Endothelial cell of umbilical vein (primary cell): Measurements from ENCODE around the gene OR5B21. TPM values are rescaled to one million over a fixed set of nuclear protein-coding genes. Genes with fewer than 3 reads are reported as not detected.

Source experiments
- BruUV-seq: library from RNA; stranded (reverse); fragments of 400-500 nt; replicated peaks from 2 replicates; lab custom pipeline; 2021; lab: Mats Ljungman, UMichigan
- CTCF ChIA-PET: fragments of 300-600, 350-600 bp; sonication (Branson Sonifier 250); formaldehyde crosslinking; loops from one replicate; lab custom pipeline; 2021; ENCODE audit warnings: antibody characterized with exemption, inconsistent platforms; lab: Charles Lee
- POLR2A ChIA-PET: fragments of 300-600, 350-600 bp; sonication (Branson Sonifier 250); formaldehyde crosslinking; loops from one replicate; lab custom pipeline; 2021; ENCODE audit warnings: antibody characterized with exemption, inconsistent platforms; lab: Charles Lee
- DNase-seq: peaks from one replicate; pipeline ENCODE4 v3.0.0-alpha.2; 2011; ENCODE audit warnings: low read depth, low spot score
- FAIRE-seq: peaks from 2 replicates; lab custom pipeline; 2011; peaks lifted over from hg19 to GRCh38; lab: Jason Lieb, UNC
- H2AFZ ChIP-seq: 2 replicates; pipeline ENCODE4 v1.6.0; 2012; ENCODE audit warnings: low read depth, low read length, control low read depth, inconsistent platforms
- H3K27ac ChIP-seq: 2 replicates; pipeline ENCODE4 v1.5.1; 2011; ENCODE audit warnings: low read depth, mild to moderate bottlenecking, control low read depth, low read length, moderate library complexity; ENCODE audit not compliant: insufficient read depth
- H3K27me3 ChIP-seq, 2 experiments: 2 replicates each; pipeline versions ENCODE4 v1.6.0 to v1.6.1; 2011; ENCODE audit warnings: low read length in 2 of 2, mixed read lengths in 1 of 2; ENCODE audit not compliant: control insufficient read depth in 2 of 2, insufficient read depth in 2 of 2
- H3K36me3 ChIP-seq, 2 experiments: 2 replicates in 1 of 2; 3 replicates in 1 of 2; pipeline ENCODE4 v1.5.1; 2011; ENCODE audit warnings: low read length in 2 of 2, mild to moderate bottlenecking in 1 of 2, moderate library complexity in 1 of 2; ENCODE audit not compliant: control insufficient read depth in 2 of 2, insufficient read depth in 2 of 2; ENCODE audit errors: extremely low read depth in 1 of 2
- H3K4me1 ChIP-seq: 3 replicates; pipeline ENCODE4 v1.5.1; 2011; ENCODE audit warnings: mild to moderate bottlenecking, low read length; ENCODE audit not compliant: control insufficient read depth, insufficient read depth; ENCODE audit errors: extremely low read depth
- H3K4me2 ChIP-seq: 2 replicates; pipeline ENCODE4 v1.6.1; 2011; ENCODE audit warnings: low read length, control low read depth, mixed read lengths; ENCODE audit not compliant: insufficient read depth
- H3K4me3 ChIP-seq, 3 experiments: fragments of 200-600 bp in 1 of 3; sonication (generic), shearing (Covaris generic) in 1 of 3; replicated peaks in 1 of 3; 2 replicates each; pipeline ENCODE4 v1.5.1; 2011 to 2016; ENCODE audit warnings: control low read depth in 3 of 3, low read length in 3 of 3, mild to moderate bottlenecking in 2 of 3, inconsistent platforms in 1 of 3, low read depth in 1 of 3, moderate library complexity in 1 of 3; ENCODE audit not compliant: insufficient read depth in 1 of 3
- H3K79me2 ChIP-seq: 2 replicates; pipeline ENCODE4 v1.6.0; 2012; ENCODE audit warnings: low read length, inconsistent platforms; ENCODE audit not compliant: control insufficient read depth, insufficient read depth
- H3K9ac ChIP-seq: replicated peaks from 2 replicates; pipeline ENCODE3; 2011; ENCODE audit warnings: low read length, control low read depth; ENCODE audit not compliant: insufficient read depth; ENCODE audit errors: extremely low read depth
- H3K9me1 ChIP-seq: replicated peaks from 3 replicates; pipeline ENCODE4 v1.6.0; 2011; ENCODE audit warnings: mild to moderate bottlenecking, low read length; ENCODE audit not compliant: control insufficient read depth, insufficient read depth; ENCODE audit errors: extremely low read depth
- H3K9me3 ChIP-seq: replicated peaks from 2 replicates; pipeline ENCODE4 v1.5.1; 2012; ENCODE audit warnings: low read length, inconsistent platforms; ENCODE audit not compliant: control insufficient read depth, insufficient read depth
- H4K20me1 ChIP-seq: replicated peaks from 2 replicates; pipeline ENCODE3; 2011; ENCODE audit warnings: mild to moderate bottlenecking, low read length; ENCODE audit not compliant: control insufficient read depth, insufficient read depth; ENCODE audit errors: extremely low read depth
- CTCF ChIP-seq, 2 donors: IDR thresholded peaks; 1 replicate in 1 of 2; 2 replicates in 1 of 2; pipeline ENCODE4 v1.5.1; 2011; ENCODE audit warnings: low read length in 2 of 2, mild to moderate bottlenecking in 2 of 2, moderate library complexity in 2 of 2, control low read depth in 1 of 2, inconsistent platforms in 1 of 2, low read depth in 1 of 2; ENCODE audit not compliant: insufficient read depth in 1 of 2; ENCODE audit errors: extremely low read depth in 1 of 2
- EZH2 ChIP-seq: IDR thresholded peaks from 2 replicates; pipeline ENCODE4 v1.6.1; 2012; ENCODE audit warnings: borderline replicate concordance, low read depth, mild to moderate bottlenecking, moderate library complexity, low read length, inconsistent platforms; ENCODE audit not compliant: severe bottlenecking
- FOS ChIP-seq: IDR thresholded peaks from 2 replicates; pipeline ENCODE4 v1.6.1; 2011; ENCODE audit warnings: mild to moderate bottlenecking, low read length, moderate library complexity, borderline replicate concordance; ENCODE audit not compliant: insufficient read depth
- GATA2 ChIP-seq: IDR thresholded peaks from 2 replicates; pipeline ENCODE4 v1.7.0; 2011; ENCODE audit warnings: low read depth, mild to moderate bottlenecking, moderate library complexity, mixed read lengths, low read length; ENCODE audit not compliant: insufficient read length, insufficient read depth
- JUN ChIP-seq: IDR thresholded peaks from 2 replicates; pipeline ENCODE4 v1.6.1; 2011; ENCODE audit warnings: borderline replicate concordance, low read depth; ENCODE audit not compliant: insufficient read length, insufficient read depth
- MAX ChIP-seq: IDR thresholded peaks from 2 replicates; pipeline ENCODE4 v1.6.1; 2011; ENCODE audit not compliant: insufficient read depth, insufficient read length
- MYC ChIP-seq: IDR thresholded peaks from one replicate; pipeline ENCODE4 v1.6.1; 2011; ENCODE audit warnings: mild to moderate bottlenecking, low read depth, low read length
- POLR2A ChIP-seq: IDR thresholded peaks from 2 replicates; pipeline ENCODE4 v1.6.1; 2012; ENCODE audit warnings: low read depth, mild to moderate bottlenecking, control low read depth, low read length
- POLR2AphosphoS5 ChIP-seq: IDR thresholded peaks from 2 replicates; pipeline ENCODE4 v1.6.1; 2012; ENCODE audit warnings: low read depth, mild to moderate bottlenecking, control low read depth, low read length, moderate library complexity; ENCODE audit not compliant: insufficient read depth
- dilution Hi-C: fragments of 300-500 bp; cut with MboI; formaldehyde crosslinking; loops from one replicate; pipeline ENCODE4 v1.15.0; 2019; ENCODE audit warnings: low sequenced_read_pairs; ENCODE audit not compliant: extremely low pct_ligation_motif_present
- intact Hi-C: fragments of 100-400 bp; cut with micrococcal nuclease; formaldehyde crosslinking; loops from one replicate; pipeline ENCODE4 v1.10.0; 2022
- polyA plus RNA-seq, 4 experiments: library from polyadenylated mRNA; depleted of rRNA in 3 of 4; stranded (reverse) in 3 of 4; unstranded in 1 of 4; fragments of >200 nt; gene quantifications; 2 replicates each; pipeline versions ENCODE4 v1.2.1 to v1.2.3, GENCODE V29; 2011 to 2012; ENCODE audit warnings: missing spikeins in 1 of 4
- total RNA-seq: library from RNA; stranded (reverse); gene quantifications from 2 replicates; pipeline ENCODE4 v1.2.3, GENCODE V29; 2021

OR5B21 gene
- total and polyA plus RNA-seq, 2 donors (not counting 3 experiments of a cell fraction or from before 2014, with no cell fraction given), result not detected

GRCh38 chr11:58546841-58547240 lies 38.9 kb upstream of the OR5B21 start:
- POLR2A ChIA-PET, result no interaction called here
- Histone ChIP-seq H4K20me1 (no peaks in the 10 kb centered on the region), H3K27me3 (no peaks in the 10 kb centered on the region), H3K4me2 (no peak overlapping the region), H3K9me3 (no peaks in the 10 kb centered on the region), H3K4me1 (no peaks in the 10 kb centered on the region), H3K79me2 (no peaks in the 10 kb centered on the region), H3K27ac (no peak overlapping the region), H3K9ac (no peak overlapping the region), H2AFZ (no peak overlapping the region), H3K36me3 (peaks cover 0 to 4% of the 10 kb centered on the region in 2 experiments), H3K9me1 (no peaks in the 10 kb centered on the region), H3K4me3 (no peak overlapping the region)
- DNase-seq, result no peak
- no peak for FAIRE-seq
- intact Hi-C loops (no loop called here), dilution Hi-C loops (no loop called here)
- BruUV-seq, result no TSS peak
- CTCF ChIA-PET, result interaction anchor here (0.9 to 2.0 kb wide), 3 partner anchors 22 to 611 kb away, joined by 3 to 8 read pairs (median 3); no protein-coding TSS in a partner anchor
- TF ChIP-seq JUN, result no peak
- no peak for TF ChIP-seq EZH2
- TF ChIP-seq MYC, result no peak
- no peak for TF ChIP-seq CTCF (IDR thresholded peaks at IDR 0.05; ENCODE audit: extremely low read depth in 1 of 2, insufficient read depth in 1 of 2, low read depth in 1 of 2, low read length in 2 of 2)
- TF ChIP-seq POLR2A, result no peak
- TF ChIP-seq MAX, result no peak
- TF ChIP-seq GATA2, result no peak
- TF ChIP-seq FOS, result no peak
- TF ChIP-seq POLR2AphosphoS5, result no peak
